Calu3 (cell line): Measurements from ENCODE around the gene LIPA. TPM values are rescaled to one million over a fixed set of nuclear protein-coding genes. Genes with fewer than 3 reads are reported as not detected.
A peak's percentile ranks its signal among the peaks of the same experiment; 100 is the strongest.

Experiments
- BruUV-seq: library from RNA; stranded (reverse); fragments of 400-500 nt; replicated peaks from 2 replicates; lab custom pipeline; 2021; lab: Mats Ljungman, UMichigan
- CTCF ChIA-PET: fragments of 300-600 bp; sonication (Branson Sonifier 250); formaldehyde crosslinking; loops from one replicate; lab custom pipeline; 2022; ENCODE audit warnings: antibody characterized with exemption; lab: Charles Lee
- DNase-seq: peaks from one replicate; pipeline ENCODE4 v3.0.0; 2022
- H3K27ac Mint-ChIP-seq: one replicate; pipeline ENCODE4 v1.8.0; 2022; ENCODE audit warnings: mixed read lengths; ENCODE audit not compliant: unreplicated experiment
- H3K27me3 Mint-ChIP-seq: one replicate; pipeline ENCODE4 v1.8.0; 2022; ENCODE audit warnings: mixed read lengths; ENCODE audit not compliant: unreplicated experiment
- H3K36me3 Mint-ChIP-seq: one replicate; pipeline ENCODE4 v1.8.0; 2022; ENCODE audit warnings: mild to moderate bottlenecking, moderate library complexity, mixed read lengths; ENCODE audit not compliant: insufficient read depth, unreplicated experiment
- H3K4me1 Mint-ChIP-seq: one replicate; pipeline ENCODE4 v1.8.0; 2022; ENCODE audit warnings: mild to moderate bottlenecking, low read depth, mixed read lengths; ENCODE audit not compliant: unreplicated experiment
- H3K4me3 Mint-ChIP-seq: one replicate; pipeline ENCODE4 v1.8.0; 2022; ENCODE audit warnings: mild to moderate bottlenecking, low read depth, moderate library complexity, mixed read lengths; ENCODE audit not compliant: unreplicated experiment
- H3K9me3 Mint-ChIP-seq: one replicate; pipeline ENCODE4 v1.8.0; 2022; ENCODE audit warnings: low read depth, mixed read lengths; ENCODE audit not compliant: unreplicated experiment
- CTCF ChIP-seq: fragments of 200-600 bp; IDR thresholded peaks from one replicate; pipeline ENCODE4 v1.8.0; 2022; ENCODE audit warnings: antibody characterized with exemption; ENCODE audit not compliant: unreplicated experiment
- intact Hi-C: fragments of 100-400 bp; cut with micrococcal nuclease; formaldehyde crosslinking; loops from one replicate; pipeline ENCODE4 v1.10.0; 2022; ENCODE audit not compliant: unreplicated experiment
- total RNA-seq: library from RNA; stranded (reverse); gene quantifications from 2 replicates; pipeline ENCODE4 v1.2.3, GENCODE V29; 2022

The LIPA gene
- total RNA-seq, 1 experiment from 2014 or later, result 66.7 TPM

GRCh38 chr10:89274928-89275327 lies 23.4 kb upstream of the LIPA start:
- H3K4me3 Mint-ChIP-seq, result no peak overlapping the region
- no peak for TF ChIP-seq CTCF
- CTCF ChIA-PET, result interaction anchor here (1.1 kb wide), 1 partner anchor 10 kb away, joined by 4 read pairs; no protein-coding TSS in a partner anchor
- peaks cover 5% of the 10 kb centered on the region for H3K36me3 Mint-ChIP-seq
- no peak for DNase-seq
- no peaks in the 10 kb centered on the region for H3K27me3 Mint-ChIP-seq
- no peaks in the 10 kb centered on the region for H3K9me3 Mint-ChIP-seq
- BruUV-seq, result no TSS peak
- peaks cover 66% of the 10 kb centered on the region for H3K4me1 Mint-ChIP-seq
- peak overlapping the region; percentile 87 for H3K27ac Mint-ChIP-seq
- intact Hi-C loops, result no loop called here

DNA sequence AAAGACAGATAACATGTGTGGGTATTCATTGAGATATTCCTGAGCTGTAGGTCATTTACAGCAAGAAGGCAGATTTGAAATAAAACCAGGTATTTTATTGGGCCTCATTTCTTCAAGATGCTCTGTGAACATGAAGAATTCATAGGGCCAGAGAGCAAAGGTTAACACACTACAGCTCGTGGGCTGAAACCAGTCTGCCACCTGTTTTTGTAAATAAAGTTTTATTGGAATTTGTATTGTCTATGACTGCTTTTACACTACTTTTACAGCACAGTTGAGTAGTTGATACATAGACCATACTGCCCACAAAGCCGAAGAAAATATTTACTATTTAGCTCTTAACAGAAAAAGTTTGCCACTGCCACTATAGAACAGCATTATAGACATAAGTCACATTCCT lies 22.1 kb upstream of the LIPA start:
- no peaks in the 10 kb centered on the region for H3K36me3 Mint-ChIP-seq
- CTCF ChIA-PET, result no interaction called here
- no peaks in the 10 kb centered on the region for H3K27me3 Mint-ChIP-seq
- no peak for DNase-seq
- no peaks in the 10 kb centered on the region for H3K9me3 Mint-ChIP-seq
- no TSS peak for BruUV-seq
- intact Hi-C loops, result no loop called here
- H3K4me3 Mint-ChIP-seq, result no peak overlapping the region
- TF ChIP-seq CTCF, result no peak
- no peak overlapping the region for H3K27ac Mint-ChIP-seq
- peaks cover 54% of the 10 kb centered on the region for H3K4me1 Mint-ChIP-seq

- Mint-ChIP-seq H3K36me3 (no peaks in the 10 kb centered on the region), H3K4me1 (peaks cover 48% of the 10 kb centered on the region), H3K27me3 (no peaks in the 10 kb centered on the region), H3K27ac (no peak overlapping the region), H3K4me3 (no peak overlapping the region), H3K9me3 (no peaks in the 10 kb centered on the region)
- DNase-seq, result no peak
- TF ChIP-seq CTCF, result no peak
- intact Hi-C loops, result no loop called here
- BruUV-seq, result no TSS peak
- CTCF ChIA-PET, result interaction anchor here (0.7 kb wide), 1 partner anchor 98 kb away, joined by 4 read pairs; no protein-coding TSS in a partner anchor
These were observed 20.0 kb upstream of the LIPA start for GRCh38 chr10:89271532-89271931.

- no TSS peak for BruUV-seq
- H3K36me3 Mint-ChIP-seq, result no peaks in the 10 kb centered on the region
- H3K9me3 Mint-ChIP-seq, result no peaks in the 10 kb centered on the region
- peaks cover 34% of the 10 kb centered on the region for H3K4me1 Mint-ChIP-seq
- CTCF ChIA-PET, result interaction anchor here (1.1 kb wide), 1 partner anchor 8 kb away, joined by 3 read pairs; no protein-coding TSS in a partner anchor
- TF ChIP-seq CTCF, result no peak
- no peak for DNase-seq
- intact Hi-C loops, result no loop called here
- no peaks in the 10 kb centered on the region for H3K27me3 Mint-ChIP-seq
- no peak overlapping the region for H3K4me3 Mint-ChIP-seq
- H3K27ac Mint-ChIP-seq, result no peak overlapping the region
These were observed 18.5 kb upstream of the LIPA start for GRCh38 chr10:89270153-89270483.
